ENCODE data around the gene FMNL2.

The FMNL2 gene

GRCh38 chr2:152415231-152415642, 80.3 kb downstream of the FMNL2 start:
- H3K9me3 ChIP-seq (ENCODE audit: control insufficient read depth, insufficient read depth, low read length): no peaks in the 10 kb centered on the region
- H3K27ac ChIP-seq (ENCODE audit: low read depth, low read length): peak overlapping the region; percentile 39
- peaks cover 59% of the 10 kb centered on the region for H3K4me1 ChIP-seq (ENCODE audit: control insufficient read depth, insufficient read depth, low read length)
- no peaks in the 10 kb centered on the region for H3K27me3 ChIP-seq (ENCODE audit: control insufficient read depth, insufficient read depth, low read length)
- no peak overlapping the region for H3K4me3 ChIP-seq (ENCODE audit: low read depth, low read length)
- no peaks in the 10 kb centered on the region for H3K36me3 ChIP-seq (ENCODE audit: control insufficient read depth, insufficient read depth, low read length)
- H3K9ac ChIP-seq (ENCODE audit: low read depth, low read length): no peak overlapping the region

GRCh38 chr2:152415796-152416195, 80.8 kb downstream of the FMNL2 start:
- no peak overlapping the region for H3K4me3 ChIP-seq (ENCODE audit: low read depth, low read length)
- no peaks in the 10 kb centered on the region for H3K27me3 ChIP-seq (ENCODE audit: control insufficient read depth, insufficient read depth, low read length)
- no peaks in the 10 kb centered on the region for H3K9me3 ChIP-seq (ENCODE audit: control insufficient read depth, insufficient read depth, low read length)
- H3K27ac ChIP-seq (ENCODE audit: low read depth, low read length): peak overlapping the region; percentile 32
- H3K36me3 ChIP-seq (ENCODE audit: control insufficient read depth, insufficient read depth, low read length): no peaks in the 10 kb centered on the region
- H3K4me1 ChIP-seq (ENCODE audit: control insufficient read depth, insufficient read depth, low read length): peaks cover 59% of the 10 kb centered on the region
- H3K9ac ChIP-seq (ENCODE audit: low read depth, low read length): no peak overlapping the region

GRCh38 chr2:152418688-152419087, 83.7 kb downstream of the FMNL2 start:
- Histone ChIP-seq H3K27ac (ENCODE audit: low read depth, low read length) (no peak overlapping the region), H3K36me3 (ENCODE audit: control insufficient read depth, insufficient read depth, low read length) (no peaks in the 10 kb centered on the region), H3K4me3 (ENCODE audit: low read depth, low read length) (no peak overlapping the region), H3K27me3 (ENCODE audit: control insufficient read depth, insufficient read depth, low read length) (no peaks in the 10 kb centered on the region), H3K9me3 (ENCODE audit: control insufficient read depth, insufficient read depth, low read length) (no peaks in the 10 kb centered on the region), H3K4me1 (ENCODE audit: control insufficient read depth, insufficient read depth, low read length) (peaks cover 52% of the 10 kb centered on the region), H3K9ac (ENCODE audit: low read depth, low read length) (no peak overlapping the region)

GRCh38 chr2:152419944-152420343, 85.0 kb downstream of the FMNL2 start:
- no peaks in the 10 kb centered on the region for H3K9me3 ChIP-seq (ENCODE audit: control insufficient read depth, insufficient read depth, low read length)
- no peak overlapping the region for H3K27ac ChIP-seq (ENCODE audit: low read depth, low read length)
- no peaks in the 10 kb centered on the region for H3K36me3 ChIP-seq (ENCODE audit: control insufficient read depth, insufficient read depth, low read length)
- no peak overlapping the region for H3K9ac ChIP-seq (ENCODE audit: low read depth, low read length)
- no peak overlapping the region for H3K4me3 ChIP-seq (ENCODE audit: low read depth, low read length)
- no peaks in the 10 kb centered on the region for H3K27me3 ChIP-seq (ENCODE audit: control insufficient read depth, insufficient read depth, low read length)
- peaks cover 47% of the 10 kb centered on the region for H3K4me1 ChIP-seq (ENCODE audit: control insufficient read depth, insufficient read depth, low read length)

GRCh38 chr2:152420363-152420762, 85.4 kb downstream of the FMNL2 start:
- Histone ChIP-seq H3K4me1 (ENCODE audit: control insufficient read depth, insufficient read depth, low read length) (peaks cover 42% of the 10 kb centered on the region), H3K36me3 (ENCODE audit: control insufficient read depth, insufficient read depth, low read length) (no peaks in the 10 kb centered on the region), H3K4me3 (ENCODE audit: low read depth, low read length) (no peak overlapping the region), H3K27ac (ENCODE audit: low read depth, low read length) (no peak overlapping the region), H3K27me3 (ENCODE audit: control insufficient read depth, insufficient read depth, low read length) (no peaks in the 10 kb centered on the region), H3K9ac (ENCODE audit: low read depth, low read length) (no peak overlapping the region), H3K9me3 (ENCODE audit: control insufficient read depth, insufficient read depth, low read length) (no peaks in the 10 kb centered on the region)

- H3K9ac ChIP-seq (ENCODE audit: low read depth, low read length): no peak overlapping the region
- H3K36me3 ChIP-seq (ENCODE audit: control insufficient read depth, insufficient read depth, low read length): no peaks in the 10 kb centered on the region
- peak overlapping the region; percentile 47 for H3K27ac ChIP-seq (ENCODE audit: low read depth, low read length)
Observed at GRCh38 chr2:152420936-152421335, 86.0 kb downstream of the FMNL2 start.

GRCh38 chr2:152421521-152422370, 86.8 kb downstream of the FMNL2 start:
- no peaks in the 10 kb centered on the region for H3K36me3 ChIP-seq (ENCODE audit: control insufficient read depth, insufficient read depth, low read length)
- H3K4me3 ChIP-seq (ENCODE audit: low read depth, low read length): no peak overlapping the region
- H3K9me3 ChIP-seq (ENCODE audit: control insufficient read depth, insufficient read depth, low read length): no peaks in the 10 kb centered on the region
- peaks cover 47% of the 10 kb centered on the region for H3K4me1 ChIP-seq (ENCODE audit: control insufficient read depth, insufficient read depth, low read length)
- H3K27ac ChIP-seq (ENCODE audit: low read depth, low read length): peak overlapping the region; percentile 47
- no peaks in the 10 kb centered on the region for H3K27me3 ChIP-seq (ENCODE audit: control insufficient read depth, insufficient read depth, low read length)
- no peak overlapping the region for H3K9ac ChIP-seq (ENCODE audit: low read depth, low read length)

More at GRCh38 chr2:152420936-152421335, 86.0 kb downstream of the FMNL2 start:
- H3K9me3 ChIP-seq (ENCODE audit: control insufficient read depth, insufficient read depth, low read length): no peaks in the 10 kb centered on the region
- no peak overlapping the region for H3K4me3 ChIP-seq (ENCODE audit: low read depth, low read length)
- H3K27me3 ChIP-seq (ENCODE audit: control insufficient read depth, insufficient read depth, low read length): no peaks in the 10 kb centered on the region
- peaks cover 44% of the 10 kb centered on the region for H3K4me1 ChIP-seq (ENCODE audit: control insufficient read depth, insufficient read depth, low read length)

- H3K36me3 ChIP-seq (ENCODE audit: control insufficient read depth, insufficient read depth, low read length): no peaks in the 10 kb centered on the region
- no peaks in the 10 kb centered on the region for H3K9me3 ChIP-seq (ENCODE audit: control insufficient read depth, insufficient read depth, low read length)
- H3K4me1 ChIP-seq (ENCODE audit: control insufficient read depth, insufficient read depth, low read length): peaks cover 46% of the 10 kb centered on the region
- no peak overlapping the region for H3K27ac ChIP-seq (ENCODE audit: low read depth, low read length)
- no peak overlapping the region for H3K9ac ChIP-seq (ENCODE audit: low read depth, low read length)
- H3K27me3 ChIP-seq (ENCODE audit: control insufficient read depth, insufficient read depth, low read length): no peaks in the 10 kb centered on the region
- H3K4me3 ChIP-seq (ENCODE audit: low read depth, low read length): no peak overlapping the region
Observed at GRCh38 chr2:152423684-152424083, 88.7 kb downstream of the FMNL2 start.

GRCh38 chr2:152425765-152426727, 91.1 kb downstream of the FMNL2 start:
- Histone ChIP-seq H3K36me3 (ENCODE audit: control insufficient read depth, insufficient read depth, low read length) (no peaks in the 10 kb centered on the region), H3K4me1 (ENCODE audit: control insufficient read depth, insufficient read depth, low read length) (peaks cover 37% of the 10 kb centered on the region), H3K9ac (ENCODE audit: low read depth, low read length) (no peak overlapping the region), H3K4me3 (ENCODE audit: low read depth, low read length) (no peak overlapping the region), H3K27me3 (ENCODE audit: control insufficient read depth, insufficient read depth, low read length) (no peaks in the 10 kb centered on the region), H3K9me3 (ENCODE audit: control insufficient read depth, insufficient read depth, low read length) (no peaks in the 10 kb centered on the region), H3K27ac (ENCODE audit: low read depth, low read length) (no peak overlapping the region)

GRCh38 chr2:152426801-152427200, 91.8 kb downstream of the FMNL2 start:
- no peaks in the 10 kb centered on the region for H3K27me3 ChIP-seq (ENCODE audit: control insufficient read depth, insufficient read depth, low read length)
- H3K36me3 ChIP-seq (ENCODE audit: control insufficient read depth, insufficient read depth, low read length): no peaks in the 10 kb centered on the region
- no peaks in the 10 kb centered on the region for H3K9me3 ChIP-seq (ENCODE audit: control insufficient read depth, insufficient read depth, low read length)
- no peak overlapping the region for H3K9ac ChIP-seq (ENCODE audit: low read depth, low read length)
- no peak overlapping the region for H3K4me3 ChIP-seq (ENCODE audit: low read depth, low read length)
- peaks cover 34% of the 10 kb centered on the region for H3K4me1 ChIP-seq (ENCODE audit: control insufficient read depth, insufficient read depth, low read length)
- H3K27ac ChIP-seq (ENCODE audit: low read depth, low read length): no peak overlapping the region

- Histone ChIP-seq H3K36me3 (ENCODE audit: control insufficient read depth, insufficient read depth, low read length) (no peaks in the 10 kb centered on the region), H3K9ac (ENCODE audit: low read depth, low read length) (no peak overlapping the region), H3K27me3 (ENCODE audit: control insufficient read depth, insufficient read depth, low read length) (no peaks in the 10 kb centered on the region), H3K9me3 (ENCODE audit: control insufficient read depth, insufficient read depth, low read length) (no peaks in the 10 kb centered on the region), H3K4me1 (ENCODE audit: control insufficient read depth, insufficient read depth, low read length) (peaks cover 43% of the 10 kb centered on the region), H3K27ac (ENCODE audit: low read depth, low read length) (no peak overlapping the region), H3K4me3 (ENCODE audit: low read depth, low read length) (no peak overlapping the region)
Observed at GRCh38 chr2:152427902-152428301, 92.9 kb downstream of the FMNL2 start.
